ENCODE measurements around the gene SPATS2L.
"Not testable (repeated sequence)": the region's sequence is repeated elsewhere in the genome, so short reads cannot be mapped to it uniquely, and the experiment has no call there.

SPATS2L gene

GRCh38 chr2:200320991-200321390, 14.5 kb downstream of the SPATS2L start:
- no peak for DNase-seq

- no peak for DNase-seq
These were observed 15.5 kb downstream of the SPATS2L start for GRCh38 chr2:200321780-200322534.

GRCh38 chr2:200322607-200323006, 16.1 kb downstream of the SPATS2L start:
- no peak for DNase-seq

- DNase-seq = no peak
These were observed 17.9 kb downstream of the SPATS2L start for GRCh38 chr2:200324362-200324761.

- DNase-seq = no peak
These were observed 22.9 kb downstream of the SPATS2L start for GRCh38 chr2:200329384-200329783.

GRCh38 chr2:200329798-200330197, 23.3 kb downstream of the SPATS2L start:
- peak; percentile 46 to 76 (median 69) for DNase-seq

GRCh38 chr2:200330351-200331060, 24.0 kb downstream of the SPATS2L start:
- DNase-seq = no peak

- DNase-seq = no peak
These were observed 24.5 kb downstream of the SPATS2L start for GRCh38 chr2:200331061-200331400.

- no peak for DNase-seq
These were observed 29.2 kb downstream of the SPATS2L start for GRCh38 chr2:200335657-200336056.

- DNase-seq = no peak
These were observed 30.6 kb downstream of the SPATS2L start for GRCh38 chr2:200336980-200337615.

GRCh38 chr2:200337621-200338020, 31.1 kb downstream of the SPATS2L start:
- peak in 3 of 4 experiments; percentile 8 to 40 (median 25) for DNase-seq

GRCh38 chr2:200338692-200339091, 32.2 kb downstream of the SPATS2L start:
- DNase-seq = peak; percentile 44 to 61 (median 57)

GRCh38 chr2:200340508-200341224, 34.2 kb downstream of the SPATS2L start:
- DNase-seq = no peak

GRCh38 chr2:200341376-200341775, 34.9 kb downstream of the SPATS2L start:
- DNase-seq = no peak

GRCh38 chr2:200342235-200342634, 35.7 kb downstream of the SPATS2L start:
- no peak for DNase-seq

- no peak for DNase-seq
These were observed 36.2 kb downstream of the SPATS2L start for GRCh38 chr2:200342654-200343053.

GRCh38 chr2:200344202-200344601, 37.7 kb downstream of the SPATS2L start:
- not testable (repeated sequence) for DNase-seq

GRCh38 chr2:200345975-200346374, 39.5 kb downstream of the SPATS2L start:
- DNase-seq = no peak

- DNase-seq = no peak
These were observed 40.8 kb downstream of the SPATS2L start for GRCh38 chr2:200347301-200347700.

GRCh38 chr2:200348897-200349563, 42.5 kb downstream of the SPATS2L start:
- peak in 2 of 4 experiments; percentile 21 to 29 for DNase-seq

- DNase-seq = no peak
These were observed 43.4 kb downstream of the SPATS2L start for GRCh38 chr2:200349868-200350267.

- no peak for DNase-seq
These were observed 44.4 kb downstream of the SPATS2L start for GRCh38 chr2:200350850-200351285.
